ENCODE results near the gene GPC5.
"Not testable (repeated sequence)": the region's sequence is repeated elsewhere in the genome, so short reads cannot be mapped to it uniquely, and the experiment has no call there.

Gene GPC5

GRCh38 chr13:92218615-92219014, 820.2 kb downstream of the GPC5 start:
- no peak for DNase-seq

- no peak for DNase-seq
Observed at GRCh38 chr13:92221916-92222315, 823.5 kb downstream of the GPC5 start.

- no peak for DNase-seq
Observed at GRCh38 chr13:92224052-92224821, 825.8 kb downstream of the GPC5 start.

- no peak for DNase-seq
Observed at GRCh38 chr13:92224825-92225224, 826.4 kb downstream of the GPC5 start.

DNA sequence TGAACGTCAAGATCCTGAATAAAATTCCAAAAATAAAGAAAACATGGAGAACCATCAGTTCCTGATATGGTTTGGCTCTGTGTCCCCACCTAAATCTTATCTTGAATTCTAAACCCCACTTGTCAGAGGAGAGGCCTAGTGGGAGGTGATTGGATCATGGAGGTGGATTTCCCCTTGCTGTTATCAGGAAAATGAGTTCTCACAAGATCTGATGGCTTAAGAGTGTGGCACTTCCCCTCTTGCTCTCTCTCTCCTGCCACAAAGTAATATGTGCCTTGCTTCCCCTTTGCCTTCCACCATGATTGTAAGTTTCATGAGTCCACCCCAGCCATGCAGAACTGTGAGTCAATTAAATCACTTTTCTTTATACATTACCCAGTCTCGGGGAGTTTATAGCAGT, 827.4 kb downstream of the GPC5 start:
- no peak for DNase-seq

DNA sequence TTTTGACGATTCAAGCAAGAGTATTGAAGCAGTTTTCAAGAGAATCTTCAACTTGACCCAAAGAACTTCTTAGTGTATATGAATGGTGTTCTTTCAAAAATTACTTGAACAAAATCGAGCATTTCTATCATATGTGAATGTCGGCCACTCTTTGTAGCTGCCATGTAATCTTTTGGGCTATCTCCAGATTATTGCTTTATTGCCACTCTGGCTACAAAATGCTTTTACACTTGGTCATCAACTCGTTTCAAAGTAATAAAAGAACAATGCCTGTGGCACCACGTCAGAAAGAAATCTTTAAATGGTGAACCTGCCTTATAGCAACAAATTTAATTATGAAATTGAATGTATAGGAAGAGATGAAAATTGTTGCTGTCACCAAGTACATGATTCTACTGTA, 834.5 kb downstream of the GPC5 start:
- no peak for DNase-seq

GRCh38 chr13:92251671-92252210, 853.3 kb downstream of the GPC5 start:
- DNase-seq: no peak

DNA sequence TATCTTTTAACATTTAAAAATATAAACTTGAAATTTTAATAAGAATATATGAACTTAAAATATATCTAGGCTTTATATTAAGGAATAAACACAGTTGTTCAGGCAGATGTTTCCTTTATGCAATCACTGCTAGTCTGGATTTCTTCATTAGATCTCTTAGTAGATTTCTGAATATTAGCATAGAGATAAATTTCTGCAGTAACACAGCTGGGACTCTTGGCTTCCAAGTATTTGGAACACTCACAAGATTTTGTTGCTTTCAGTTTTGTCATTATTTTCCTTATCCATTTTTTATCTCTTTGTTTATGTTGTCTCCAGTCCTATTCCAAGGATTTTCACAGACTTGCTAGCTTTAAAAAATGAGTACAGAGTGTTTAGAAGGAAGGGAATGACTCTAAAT, 857.1 kb downstream of the GPC5 start:
- DNase-seq: no peak

GRCh38 chr13:92256211-92256610, 857.8 kb downstream of the GPC5 start:
- no peak for DNase-seq

DNA sequence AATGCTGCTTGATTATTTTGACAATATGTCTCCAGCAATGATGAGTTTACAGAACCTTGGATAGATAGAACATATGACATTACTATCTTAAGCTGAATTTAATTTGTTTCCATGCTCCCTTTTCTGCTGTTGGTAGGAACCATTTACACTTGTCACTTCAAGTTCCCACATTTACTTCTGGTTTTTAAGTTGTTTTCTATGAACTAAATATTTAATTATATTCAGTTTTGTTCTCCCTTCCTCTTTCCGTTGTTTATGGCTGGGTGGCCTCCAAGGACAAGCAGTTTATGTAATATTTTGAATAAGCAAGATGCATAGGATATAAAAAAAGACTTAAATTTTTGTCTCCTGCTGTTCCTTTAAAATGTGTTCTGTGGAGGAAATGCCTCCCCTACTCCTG, 860.6 kb downstream of the GPC5 start:
- no peak for DNase-seq

DNA sequence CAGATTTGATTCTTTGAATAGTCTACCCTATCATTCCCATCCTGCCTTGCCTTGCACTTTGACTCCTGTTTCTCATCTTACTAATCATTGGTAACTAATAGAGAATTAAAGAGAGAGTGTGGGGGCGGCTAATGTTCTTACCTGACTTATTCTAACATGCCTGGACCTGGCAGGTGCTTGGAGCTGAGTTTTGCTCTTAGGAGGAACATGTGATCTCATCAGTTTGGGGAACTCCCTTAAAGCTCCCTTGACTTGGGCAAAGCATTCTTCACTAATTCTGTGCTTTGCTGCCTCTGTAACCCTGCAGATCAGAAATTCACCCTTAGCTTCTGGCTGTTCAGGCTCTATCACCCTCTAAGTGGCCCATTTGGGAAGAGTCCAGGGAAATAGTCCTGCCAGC, 861.1 kb downstream of the GPC5 start:
- DNase-seq: no peak

DNA sequence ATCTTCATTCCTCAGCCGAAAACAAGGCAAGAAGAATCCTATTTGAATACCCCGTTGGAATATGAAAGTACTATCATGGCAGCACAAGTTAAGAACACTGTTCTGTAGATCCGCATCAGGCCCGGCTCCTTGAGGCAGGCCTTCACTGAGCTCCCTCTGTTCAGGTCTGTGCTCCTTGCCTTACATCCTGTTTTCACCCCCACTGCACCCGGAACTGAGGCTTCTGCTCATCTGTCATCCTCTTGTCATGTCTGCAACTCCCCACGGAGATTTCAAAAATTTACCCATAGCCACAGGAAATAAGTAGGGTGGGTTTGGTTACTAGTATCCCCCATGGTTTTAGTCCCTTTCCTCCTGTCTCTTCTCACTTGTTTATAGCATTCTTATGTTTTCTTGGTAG, 861.9 kb downstream of the GPC5 start:
- DNase-seq: no peak

DNA sequence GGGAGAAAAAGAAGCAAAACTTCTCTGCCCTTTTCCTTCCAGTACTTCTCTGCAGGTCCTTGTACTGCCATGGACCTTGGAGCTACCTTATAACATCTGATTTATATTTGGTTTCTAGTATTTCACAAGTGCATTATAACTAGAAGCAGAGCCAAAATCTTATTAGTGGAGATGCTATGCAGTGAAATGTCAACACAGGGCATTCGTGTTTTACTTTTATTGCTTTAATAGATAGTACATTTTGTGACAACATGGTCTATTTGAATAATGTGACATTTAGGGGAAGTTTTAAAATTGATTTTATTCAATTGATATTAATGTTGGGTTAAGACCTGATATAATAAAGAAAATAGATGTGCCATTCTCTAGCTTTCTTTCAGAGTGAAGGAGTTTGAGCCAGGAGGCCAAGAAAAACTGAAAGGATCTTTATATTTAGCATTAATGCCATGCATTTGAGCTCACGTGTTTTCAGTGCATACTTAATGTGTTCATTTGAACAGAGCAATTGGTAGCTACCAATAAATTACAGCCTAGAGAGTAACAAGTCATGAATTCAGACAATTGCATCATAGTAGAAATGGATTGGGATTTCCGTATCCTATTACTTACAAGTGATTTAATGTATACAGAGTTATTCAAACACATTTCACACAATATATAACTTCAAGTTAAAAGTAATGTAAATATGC, 863.8 kb downstream of the GPC5 start:
- no peak for DNase-seq

- DNase-seq: no peak
Observed at GRCh38 chr13:92265408-92265807, 867.0 kb downstream of the GPC5 start.

DNA sequence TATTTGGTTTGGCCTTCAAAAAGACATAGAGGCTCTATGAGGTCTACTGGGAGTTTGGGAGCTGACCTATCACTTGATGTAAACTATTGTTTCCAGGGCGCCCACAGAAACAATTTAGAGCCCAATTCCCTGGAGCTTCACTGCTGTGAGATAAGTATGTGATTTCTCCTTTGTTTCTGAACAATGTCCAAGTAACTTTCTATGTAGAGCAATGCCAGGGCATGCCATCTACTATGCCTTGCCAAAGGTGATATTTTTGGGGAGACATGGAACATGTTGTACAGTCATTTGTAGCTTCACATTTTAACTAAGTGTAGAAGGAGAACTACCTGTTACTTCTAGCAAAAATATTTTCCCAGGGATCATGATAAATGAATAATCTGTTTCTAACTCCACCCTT, 872.6 kb downstream of the GPC5 start:
- no peak for DNase-seq

GRCh38 chr13:92272177-92272576, 873.8 kb downstream of the GPC5 start:
- DNase-seq: no peak

GRCh38 chr13:92280986-92281385, 882.6 kb downstream of the GPC5 start:
- DNase-seq: not testable (repeated sequence)

DNA sequence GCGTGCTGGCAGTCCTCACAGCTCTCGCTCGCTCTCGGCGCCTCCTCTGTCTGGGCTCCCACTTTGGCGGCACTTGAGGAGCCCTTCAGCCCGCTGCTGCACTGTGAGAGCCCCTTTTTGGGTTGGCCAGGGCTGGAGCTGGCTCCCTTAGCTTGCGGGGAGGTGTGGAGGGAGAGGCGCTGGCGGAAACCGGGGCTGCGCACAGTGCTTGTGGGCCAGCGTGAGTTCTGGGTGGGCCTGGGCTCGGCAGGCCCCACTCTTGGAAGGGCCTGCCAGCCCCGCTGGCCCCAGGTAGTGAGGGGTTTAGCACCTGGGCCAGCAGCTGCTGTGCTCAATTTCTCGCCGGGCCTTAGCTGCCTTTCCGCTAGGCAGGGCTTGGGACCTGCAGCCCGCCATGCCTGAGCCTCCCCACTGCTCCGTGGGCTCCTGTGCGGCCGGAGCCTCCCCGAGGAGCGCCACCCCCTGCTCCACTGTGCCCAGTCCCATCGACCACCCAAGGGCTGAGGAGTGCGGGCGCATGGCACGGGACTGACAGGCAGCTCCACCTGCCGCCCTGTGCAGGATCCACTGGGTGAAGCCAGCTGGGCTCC, 892.4 kb downstream of the GPC5 start:
- DNase-seq: not testable (repeated sequence)

- DNase-seq: not testable (repeated sequence)
Observed at GRCh38 chr13:92294533-92294932, 896.1 kb downstream of the GPC5 start.

DNA sequence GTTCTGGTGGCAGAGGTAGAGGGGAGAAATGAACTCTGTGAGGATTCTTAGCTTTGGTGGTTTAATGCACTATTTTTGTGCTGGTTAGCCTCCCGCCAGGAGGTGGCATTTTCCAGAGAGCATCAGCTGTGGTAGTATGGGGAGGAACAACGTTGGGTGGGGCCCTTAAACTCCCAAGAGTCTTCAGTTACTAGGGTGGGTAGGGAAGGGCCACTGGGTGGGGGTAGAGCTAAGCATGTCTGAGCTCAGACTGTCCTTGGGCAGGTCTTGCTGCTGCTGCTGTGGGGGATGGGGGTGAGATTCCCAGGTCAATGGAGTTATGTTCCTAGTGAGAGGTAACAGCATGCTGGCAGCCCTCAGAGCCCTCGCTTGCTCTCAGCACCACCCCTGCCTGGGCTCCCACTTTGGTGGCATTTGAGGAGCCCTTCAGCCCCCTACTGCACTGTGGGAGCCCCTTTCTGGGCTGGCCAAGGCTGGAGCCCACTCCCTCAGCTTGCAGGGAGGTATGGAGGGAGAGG, 897.8 kb downstream of the GPC5 start:
- DNase-seq: not testable (repeated sequence)

- no peak for DNase-seq
Observed at GRCh38 chr13:92297971-92298942, 899.8 kb downstream of the GPC5 start.

DNA sequence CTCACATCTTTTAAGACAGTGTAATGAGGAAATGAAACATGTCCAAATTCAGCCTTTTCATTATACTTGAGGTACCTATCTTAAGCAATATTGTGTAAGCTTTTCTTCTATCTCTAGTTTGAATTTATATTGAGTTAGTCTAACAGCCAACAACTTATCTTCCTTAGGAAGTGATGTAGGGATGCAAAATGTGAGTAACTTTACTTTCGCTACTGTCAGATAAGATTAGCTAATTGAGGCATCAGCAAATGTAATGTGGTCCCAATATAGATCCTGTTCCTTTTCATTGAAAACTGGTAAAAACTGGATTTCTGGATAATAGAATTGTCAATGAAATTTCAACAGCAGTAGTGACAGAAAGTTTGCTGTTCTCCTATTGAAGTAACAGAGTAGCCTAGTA, 902.2 kb downstream of the GPC5 start:
- no peak for DNase-seq
